Liver (tissue), 9 donors: ENCODE results near the gene TBX5. TPM values are rescaled to one million over a fixed set of nuclear protein-coding genes. Genes with fewer than 3 reads are reported as not detected.

Experiments
- DNase-seq: peaks from one replicate; pipeline ENCODE4 v3.0.0-alpha.2; 2017; ENCODE audit warnings: low spot score
- H3K27ac ChIP-seq, 2 donors: one replicate each; pipeline ENCODE4 v1.7.0; 2013; ENCODE audit warnings: inconsistent platforms in 2 of 2, low read length in 2 of 2, control low read depth in 1 of 2, low read depth in 1 of 2, mild to moderate bottlenecking in 1 of 2
- H3K27me3 ChIP-seq, 4 donors: one replicate each; pipeline versions ENCODE4 v1.6.1 to v1.7.0; 2013; ENCODE audit warnings: low read length in 3 of 4, inconsistent platforms in 1 of 4, mild to moderate bottlenecking in 1 of 4, moderate library complexity in 1 of 4; ENCODE audit not compliant: control insufficient read depth in 4 of 4, insufficient read depth in 4 of 4
- H3K36me3 ChIP-seq, 4 donors: one replicate each; pipeline versions ENCODE4 v1.6.1 to v1.7.0; 2013; ENCODE audit warnings: low read length in 3 of 4, mild to moderate bottlenecking in 3 of 4, low read depth in 1 of 4, moderate library complexity in 1 of 4; ENCODE audit not compliant: control insufficient read depth in 4 of 4, insufficient read depth in 3 of 4
- H3K4me1 ChIP-seq, 4 donors: one replicate each; pipeline versions ENCODE4 v1.6.1 to v1.7.0; 2013; ENCODE audit warnings: low read length in 3 of 4, mild to moderate bottlenecking in 3 of 4, moderate library complexity in 1 of 4; ENCODE audit not compliant: control insufficient read depth in 4 of 4, insufficient read depth in 4 of 4
- H3K4me3 ChIP-seq, 3 donors: one replicate each; pipeline versions ENCODE4 v1.6.1 to v1.7.0; 2013; ENCODE audit warnings: low read length in 3 of 3, control low read depth in 1 of 3, low read depth in 1 of 3, mild to moderate bottlenecking in 1 of 3
- H3K9ac ChIP-seq, 2 donors: one replicate each; pipeline ENCODE4 v1.7.0; 2013; ENCODE audit warnings: low read length in 2 of 2, mild to moderate bottlenecking in 2 of 2, moderate library complexity in 2 of 2, control low read depth in 1 of 2, low read depth in 1 of 2
- H3K9me3 ChIP-seq, 4 donors: one replicate each; pipeline versions ENCODE4 v1.6.1 to v1.7.0; 2013; ENCODE audit warnings: low read length in 3 of 4; ENCODE audit not compliant: control insufficient read depth in 4 of 4
- ATF3 ChIP-seq: IDR thresholded peaks from 2 replicates; pipeline ENCODE4 v1.6.1; 2016; ENCODE audit warnings: antibody characterized with exemption
- CTCF ChIP-seq: fragments of 150-350 bp; IDR thresholded peaks from 2 replicates; pipeline ENCODE4 v1.5.1; 2017; ENCODE audit warnings: improper control_type of control experiment, low read depth, low read length; ENCODE audit not compliant: missing input control
- EGR1 ChIP-seq, 2 donors: IDR thresholded peaks; 2 replicates each; pipeline ENCODE4 v1.6.1; 2016 to 2018; ENCODE audit warnings: antibody characterized with exemption in 2 of 2, low read depth in 2 of 2
- FOXA1 ChIP-seq: IDR thresholded peaks from 2 replicates; pipeline ENCODE4 v1.6.1; 2016; ENCODE audit warnings: antibody characterized with exemption
- FOXA2 ChIP-seq: IDR thresholded peaks from 2 replicates; pipeline ENCODE4 v1.6.1; 2016; ENCODE audit warnings: antibody characterized with exemption
- GABPA ChIP-seq, 2 donors: IDR thresholded peaks in 1 of 2; conservative IDR thresholded peaks in 1 of 2; 2 replicates each; pipeline ENCODE4 v1.6.1; 2016; ENCODE audit warnings: antibody characterized with exemption in 2 of 2, mild to moderate bottlenecking in 1 of 2, moderate library complexity in 1 of 2
- HNF4A ChIP-seq, 2 donors: conservative IDR thresholded peaks; 2 replicates each; pipeline ENCODE4 v1.6.1; 2016; ENCODE audit warnings: antibody characterized with exemption in 2 of 2, mild to moderate bottlenecking in 2 of 2
- HNF4G ChIP-seq: IDR thresholded peaks from 2 replicates; pipeline ENCODE4 v1.6.1; 2016; ENCODE audit warnings: antibody characterized with exemption
- JUND ChIP-seq, 2 donors: IDR thresholded peaks; 2 replicates each; pipeline ENCODE4 v1.6.1; 2016; ENCODE audit warnings: antibody characterized with exemption in 2 of 2
- MAX ChIP-seq: IDR thresholded peaks from 2 replicates; pipeline ENCODE4 v1.6.1; 2016; ENCODE audit warnings: antibody characterized with exemption
- NR2F2 ChIP-seq: IDR thresholded peaks from 2 replicates; pipeline ENCODE4 v1.6.1; 2016; ENCODE audit warnings: antibody characterized with exemption
- RAD21 ChIP-seq, 2 donors: IDR thresholded peaks; 2 replicates each; pipeline ENCODE4 v1.6.1; 2016; ENCODE audit warnings: antibody characterized with exemption in 2 of 2, mild to moderate bottlenecking in 2 of 2
- REST ChIP-seq: IDR thresholded peaks from 2 replicates; pipeline ENCODE4 v1.6.1; 2016; ENCODE audit warnings: antibody characterized with exemption, mild to moderate bottlenecking
- RXRA ChIP-seq, 2 donors: IDR thresholded peaks; 2 replicates each; pipeline ENCODE4 v1.6.1; 2017 to 2018; ENCODE audit warnings: antibody characterized with exemption in 2 of 2, mild to moderate bottlenecking in 1 of 2
- SP1 ChIP-seq: IDR thresholded peaks from 2 replicates; pipeline ENCODE4 v1.6.1; 2018; ENCODE audit warnings: antibody characterized with exemption, mild to moderate bottlenecking
- TAF1 ChIP-seq: conservative IDR thresholded peaks from 2 replicates; pipeline ENCODE4 v1.6.1; 2016; ENCODE audit warnings: antibody characterized with exemption, mild to moderate bottlenecking
- YY1 ChIP-seq: IDR thresholded peaks from 2 replicates; pipeline ENCODE4 v1.6.1; 2016; ENCODE audit warnings: antibody characterized with exemption, mild to moderate bottlenecking
- WGBS: extraction: QIAGEN DNeasy Blood & Tissue Kit; methylation state at CpG from one replicate; pipeline ENCODE4 v1.1.7; 2013; 5-methylcytosine and 5-hydroxymethylcytosine counted together
- polyA plus RNA-seq, 2 donors: library from polyadenylated mRNA; stranded (reverse) in 1 of 2; unstranded in 1 of 2; fragments of 200-250 nt in 1 of 2; fragments of >200 nt in 1 of 2; fragmentation: Nextera tagmentation in 1 of 2; extraction: Ambion mirVana in 1 of 2; gene quantifications; one replicate each; pipeline versions ENCODE4 v1.2.1 to v1.2.3, GENCODE V29; 2013 to 2015
- total RNA-seq, 2 donors: library from RNA; depleted of rRNA; stranded (reverse); fragments of >200 nt; gene quantifications; one replicate each; pipeline ENCODE4 v1.2.3, GENCODE V29; 2014
- donor health status: healthy.
- donor health status: healthy.
- donor health status: healthy.
- donor health status: healthy.
- donor health status: healthy.

Gene TBX5
- total and polyA plus RNA-seq, 4 donors, result 0.03 TPM; not detected in 3

- H3K9ac ChIP-seq, result no peak overlapping the region
- H3K27me3 ChIP-seq, result peaks cover 5 to 18% (median 17%) of the 10 kb centered on the region in 4 donors
- DNase-seq, result no peak
- H3K27ac ChIP-seq, result no peak overlapping the region
- WGBS, result 8% methylated on average over 5 of the region's 5 CpGs
- no peaks in the 10 kb centered on the region for H3K36me3 ChIP-seq
- H3K4me3 ChIP-seq, result no peak overlapping the region
- no peaks in the 10 kb centered on the region for H3K9me3 ChIP-seq
- TF ChIP-seq MAX, result no peak
- no peak for TF ChIP-seq YY1
- TF ChIP-seq GABPA (IDR thresholded peaks at IDR 0.05 in 1 of 2, conservative IDR thresholded peaks at IDR 0.05 in 1 of 2), result no peak
- TF ChIP-seq JUND (IDR thresholded peaks at IDR 0.05), result no peak
- TF ChIP-seq RAD21 (IDR thresholded peaks at IDR 0.05), result no peak
- TF ChIP-seq EGR1 (IDR thresholded peaks at IDR 0.05; ENCODE audit: low read depth in 2 of 2), result no peak
- no peak for TF ChIP-seq HNF4G
- no peak for TF ChIP-seq TAF1
- TF ChIP-seq REST, result no peak
- no peak for TF ChIP-seq FOXA1
- TF ChIP-seq CTCF, result no peak
- TF ChIP-seq RXRA (IDR thresholded peaks at IDR 0.05), result no peak
- no peak for TF ChIP-seq ATF3
- TF ChIP-seq NR2F2, result no peak
- TF ChIP-seq SP1, result no peak
- no peak for TF ChIP-seq FOXA2
- H3K4me1 ChIP-seq, result no peaks in the 10 kb centered on the region
These were observed 44.1 kb upstream of the TBX5 start for GRCh38 chr12:114450019-114450418.

GRCh38 chr12:114448618-114448933 lies 42.6 kb upstream of the TBX5 start:
- no peaks in the 10 kb centered on the region for H3K36me3 ChIP-seq
- TF ChIP-seq FOXA1 (no peak), RAD21 (IDR thresholded peaks at IDR 0.05) (no peak), YY1 (no peak), EGR1 (IDR thresholded peaks at IDR 0.05; ENCODE audit: low read depth in 2 of 2) (no peak), HNF4A (conservative IDR thresholded peaks at IDR 0.05) (no peak), FOXA2 (no peak), GABPA (IDR thresholded peaks at IDR 0.05 in 1 of 2, conservative IDR thresholded peaks at IDR 0.05 in 1 of 2) (no peak), NR2F2 (no peak), TAF1 (no peak)
- no peak overlapping the region for H3K27ac ChIP-seq
- no peaks in the 10 kb centered on the region for H3K9me3 ChIP-seq
- H3K27me3 ChIP-seq, result peaks cover 7 to 23% (median 20%) of the 10 kb centered on the region in 4 donors
- peaks cover 0 to 5% (median 2%) of the 10 kb centered on the region in 4 donors for H3K4me1 ChIP-seq
- H3K9ac ChIP-seq, result no peak overlapping the region
- DNase-seq, result no peak
- no peak overlapping the region for H3K4me3 ChIP-seq
- WGBS, result 3% methylated on average over 23 of the region's 23 CpGs
